IPS DF 6.9 (cell line): ENCODE results near the gene LRRC2.
"Not testable (repeated sequence)": the region's sequence is repeated elsewhere in the genome, so short reads cannot be mapped to it uniquely, and the experiment has no call there.

Experiments used
- DNase-seq: peaks from one replicate; pipeline ENCODE4 v3.0.0-alpha.2; 2013; ENCODE audit warnings: low read depth, low spot score
- H3K27ac ChIP-seq: one replicate; pipeline ENCODE4 v1.5.1; 2013; ENCODE audit warnings: low read length, control low read depth
- H3K27me3 ChIP-seq: 2 replicates; pipeline ENCODE4 v1.6.1; 2013; ENCODE audit warnings: mild to moderate bottlenecking, low read length; ENCODE audit not compliant: control insufficient read depth, insufficient read depth
- H3K36me3 ChIP-seq: 2 replicates; pipeline ENCODE4 v1.6.1; 2013; ENCODE audit warnings: low read length; ENCODE audit not compliant: control insufficient read depth, insufficient read depth
- H3K4me1 ChIP-seq: 2 replicates; pipeline ENCODE4 v1.6.1; 2013; ENCODE audit warnings: low read length; ENCODE audit not compliant: control insufficient read depth, insufficient read depth
- H3K4me3 ChIP-seq: 2 replicates; pipeline ENCODE4 v1.5.1; 2013; ENCODE audit warnings: mild to moderate bottlenecking, low read length
- H3K9me3 ChIP-seq: 2 replicates; pipeline ENCODE4 v1.6.1; 2013; ENCODE audit warnings: low read length, inconsistent platforms; ENCODE audit not compliant: control insufficient read depth, insufficient read depth
- WGBS: extraction: QIAGEN DNeasy Blood & Tissue Kit; methylation state at CpG from one replicate; pipeline ENCODE4 v1.1.7; 2013; ENCODE audit warnings: mixed read lengths, missing lambda C conversion rate; ENCODE audit not compliant: insufficient read length, insufficient coverage; 5-methylcytosine and 5-hydroxymethylcytosine counted together

Gene LRRC2

DNA sequence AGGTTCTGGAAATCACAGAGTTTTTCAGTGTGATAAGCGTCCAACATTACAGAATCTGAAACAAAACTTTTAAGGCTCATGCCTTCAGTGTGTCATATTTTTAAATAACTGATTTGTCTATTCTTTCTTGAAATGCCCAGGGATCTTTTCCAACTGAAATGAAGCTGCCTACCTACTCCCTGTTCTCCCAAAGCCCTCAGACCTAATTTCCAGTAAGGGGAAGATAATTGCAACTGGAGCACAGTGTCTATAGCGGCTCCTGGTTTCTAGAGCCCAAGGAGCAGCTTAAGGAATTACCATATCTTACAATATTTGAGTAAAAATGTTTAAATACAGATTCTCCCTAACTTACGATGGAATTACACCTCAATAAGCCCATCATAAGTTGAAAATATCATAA lies 33.0 kb downstream of the LRRC2 start:
- Histone ChIP-seq H3K36me3 (no peaks in the 10 kb centered on the region), H3K27me3 (no peaks in the 10 kb centered on the region), H3K27ac (no peak overlapping the region), H3K4me1 (no peaks in the 10 kb centered on the region), H3K4me3 (no peak overlapping the region), H3K9me3 (no peaks in the 10 kb centered on the region)
- no CpG with 5 or more reads among the region's 3 CpGs for WGBS
- DNase-seq, result no peak

DNA sequence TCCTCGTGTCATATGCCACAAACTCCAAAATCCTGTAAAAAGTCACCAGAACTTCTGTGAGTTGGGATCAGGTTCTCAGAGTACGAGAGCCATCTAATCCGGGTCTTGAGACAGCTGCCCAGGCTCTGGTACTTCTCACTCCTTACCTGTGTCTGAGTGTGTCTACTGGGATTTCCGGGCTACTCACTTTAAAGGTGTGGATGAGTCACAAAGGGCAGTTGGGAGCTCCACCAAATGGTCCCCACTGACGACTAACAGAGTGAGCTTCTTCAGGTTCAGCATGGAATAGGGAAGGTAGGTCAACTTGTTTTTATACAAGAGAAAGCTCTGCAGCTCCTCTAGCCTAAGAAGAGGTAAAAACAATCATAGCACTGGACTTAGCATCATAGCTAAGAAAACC lies 38.9 kb downstream of the LRRC2 start:
- H3K4me3 ChIP-seq, result no peak overlapping the region
- DNase-seq, result no peak
- H3K4me1 ChIP-seq, result no peaks in the 10 kb centered on the region
- H3K9me3 ChIP-seq, result no peaks in the 10 kb centered on the region
- no peaks in the 10 kb centered on the region for H3K27me3 ChIP-seq
- H3K36me3 ChIP-seq, result no peaks in the 10 kb centered on the region
- WGBS, result no CpG with 5 or more reads among the region's 5 CpGs
- no peak overlapping the region for H3K27ac ChIP-seq

DNA sequence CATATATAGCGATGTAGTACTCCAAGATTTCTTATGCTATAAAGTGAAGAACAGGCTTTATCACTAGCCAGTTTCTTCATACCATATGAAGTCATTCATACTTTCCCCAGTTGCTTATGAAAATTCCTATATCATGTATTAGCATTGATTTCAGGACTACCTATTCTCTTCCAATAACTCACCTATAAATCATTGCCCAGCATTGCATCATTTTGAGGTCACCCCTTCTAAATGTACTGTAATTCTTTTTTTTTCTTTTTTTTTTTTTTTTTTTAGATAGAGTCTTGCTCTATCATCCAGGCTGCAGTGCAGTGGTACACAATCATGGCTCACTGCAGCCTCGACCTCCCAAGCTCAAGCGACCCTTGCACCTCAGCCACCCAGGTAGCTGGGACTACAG lies 41.3 kb downstream of the LRRC2 start:
- H3K27ac ChIP-seq, result no peak overlapping the region
- H3K27me3 ChIP-seq, result no peaks in the 10 kb centered on the region
- H3K36me3 ChIP-seq, result no peaks in the 10 kb centered on the region
- no peaks in the 10 kb centered on the region for H3K9me3 ChIP-seq
- WGBS, result no CpG with 5 or more reads among the region's 3 CpGs
- no peaks in the 10 kb centered on the region for H3K4me1 ChIP-seq
- DNase-seq, result no peak
- no peak overlapping the region for H3K4me3 ChIP-seq

DNA sequence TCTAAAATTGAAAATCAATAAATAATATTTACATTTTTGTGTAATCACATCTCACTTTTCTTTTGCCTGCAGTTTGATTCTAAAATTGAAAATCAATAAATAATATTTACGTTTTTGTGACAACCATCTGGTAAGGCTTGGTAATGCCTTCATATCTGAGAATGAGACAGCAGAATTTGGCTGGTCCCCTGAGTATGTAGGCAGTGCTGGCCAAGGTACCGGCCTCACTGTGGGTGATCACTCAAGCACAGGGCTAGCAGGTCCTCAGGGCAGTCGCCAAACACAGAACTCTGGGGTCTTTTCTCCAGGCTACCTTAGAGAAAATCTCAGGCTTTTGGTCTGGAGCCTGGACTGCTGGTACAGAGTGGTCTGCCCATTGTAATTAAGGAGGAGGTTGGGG lies 42.1 kb downstream of the LRRC2 start:
- H3K4me3 ChIP-seq, result no peak overlapping the region
- no peaks in the 10 kb centered on the region for H3K4me1 ChIP-seq
- H3K27ac ChIP-seq, result no peak overlapping the region
- no CpG with 5 or more reads among the region's 3 CpGs for WGBS
- H3K27me3 ChIP-seq, result no peaks in the 10 kb centered on the region
- no peak for DNase-seq
- no peaks in the 10 kb centered on the region for H3K9me3 ChIP-seq
- H3K36me3 ChIP-seq, result no peaks in the 10 kb centered on the region

DNA sequence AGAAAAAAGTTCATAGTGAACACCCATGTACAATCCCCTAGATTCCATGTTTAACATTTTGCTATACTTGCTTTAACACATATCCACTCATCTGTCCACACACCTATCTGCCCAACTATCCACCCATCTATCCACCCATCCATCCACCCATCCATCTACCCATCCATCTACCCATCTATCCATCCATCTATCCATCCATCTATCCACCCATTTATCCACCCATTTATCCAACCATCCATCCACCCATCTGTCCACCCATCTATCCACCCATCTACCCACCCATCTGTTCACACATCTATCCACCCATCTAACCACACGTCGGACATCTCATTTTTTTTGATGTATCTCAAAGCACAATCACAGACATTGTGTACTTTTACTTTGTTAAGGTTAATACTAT lies 42.5 kb downstream of the LRRC2 start:
- H3K27ac ChIP-seq, result no peak overlapping the region
- no peak overlapping the region for H3K4me3 ChIP-seq
- H3K4me1 ChIP-seq, result no peaks in the 10 kb centered on the region
- H3K36me3 ChIP-seq, result no peaks in the 10 kb centered on the region
- no peaks in the 10 kb centered on the region for H3K9me3 ChIP-seq
- H3K27me3 ChIP-seq, result no peaks in the 10 kb centered on the region
- no peak for DNase-seq
- WGBS, result no CpG with 5 or more reads among the region's 2 CpGs

DNA sequence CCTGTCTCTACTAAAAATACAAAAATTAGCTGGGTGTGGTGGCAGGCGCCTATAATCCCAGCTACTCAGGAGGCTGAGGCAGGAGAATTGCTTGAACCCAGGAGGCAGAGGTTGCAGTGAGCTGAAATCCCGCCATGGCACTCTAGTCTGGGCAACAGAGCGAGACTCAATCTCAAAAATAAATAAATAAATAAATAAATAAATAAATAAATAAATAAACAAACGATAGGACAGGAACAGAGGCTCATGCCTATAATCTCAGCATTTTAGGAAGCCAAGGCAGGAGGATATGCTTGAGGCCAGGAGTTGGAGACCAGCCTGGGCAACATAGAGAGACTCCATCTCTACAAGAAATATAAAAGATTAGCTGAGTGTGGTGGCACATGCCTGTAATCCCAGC lies 43.9 kb downstream of the LRRC2 start:
- not testable (repeated sequence) for H3K27me3 ChIP-seq, H3K9me3 ChIP-seq, H3K36me3 ChIP-seq, H3K4me3 ChIP-seq, DNase-seq, H3K4me1 ChIP-seq, H3K27ac ChIP-seq
- no CpG with 5 or more reads among the region's 4 CpGs for WGBS

DNA sequence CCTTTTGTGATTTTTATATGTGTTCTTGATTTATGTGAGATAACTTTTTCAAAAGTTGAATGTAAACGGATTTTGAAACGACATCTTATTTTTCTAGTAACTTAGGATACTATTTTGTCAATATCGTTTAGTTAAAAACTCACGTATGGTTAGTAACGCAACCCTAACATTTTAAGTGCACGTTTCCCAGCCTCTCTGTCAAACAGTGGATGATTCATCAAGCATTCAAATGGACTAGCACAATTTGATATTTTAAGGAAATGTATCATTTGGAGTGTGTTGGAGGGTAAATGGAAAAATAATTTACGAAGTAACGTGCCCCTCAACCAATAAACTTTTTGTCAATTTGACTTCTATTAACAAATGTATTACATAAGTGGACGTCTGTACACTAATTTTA lies 45.0 kb downstream of the LRRC2 start:
- Histone ChIP-seq H3K27me3 (no peaks in the 10 kb centered on the region), H3K4me1 (0 out of 2 replicates have a peak, but pooled peaks cover 1% of the 10 kb centered on the region), H3K4me3 (no peak overlapping the region), H3K9me3 (no peaks in the 10 kb centered on the region), H3K27ac (no peak overlapping the region), H3K36me3 (no peaks in the 10 kb centered on the region)
- no peak for DNase-seq
- 100% methylated on average over 2 of the region's 9 CpGs for WGBS

DNA sequence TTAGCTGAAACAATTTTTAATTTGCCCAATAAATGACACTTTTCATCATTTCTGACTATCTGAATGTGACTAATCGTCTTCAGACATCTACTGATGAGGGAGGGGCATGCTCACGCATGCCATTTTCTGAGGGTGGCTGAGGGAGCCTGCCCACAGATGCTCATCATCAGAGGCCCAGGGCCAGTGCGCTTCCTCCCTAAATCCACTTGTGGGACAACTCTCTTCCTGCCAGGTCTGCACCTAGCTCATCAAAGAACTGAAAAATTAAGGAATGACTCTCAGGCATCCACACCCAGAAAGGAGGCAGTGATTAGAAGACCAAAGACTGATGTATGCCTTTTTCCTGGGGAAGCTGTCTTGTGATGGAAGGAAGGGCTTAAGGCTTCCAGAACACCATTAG lies 45.6 kb downstream of the LRRC2 start:
- Histone ChIP-seq H3K27me3 (no peaks in the 10 kb centered on the region), H3K27ac (no peak overlapping the region), H3K4me3 (no peak overlapping the region), H3K36me3 (no peaks in the 10 kb centered on the region), H3K4me1 (0 out of 2 replicates have a peak, but pooled peaks cover 1% of the 10 kb centered on the region), H3K9me3 (no peaks in the 10 kb centered on the region)
- DNase-seq, result no peak
- no CpG with 5 or more reads among the region's 3 CpGs for WGBS

DNA sequence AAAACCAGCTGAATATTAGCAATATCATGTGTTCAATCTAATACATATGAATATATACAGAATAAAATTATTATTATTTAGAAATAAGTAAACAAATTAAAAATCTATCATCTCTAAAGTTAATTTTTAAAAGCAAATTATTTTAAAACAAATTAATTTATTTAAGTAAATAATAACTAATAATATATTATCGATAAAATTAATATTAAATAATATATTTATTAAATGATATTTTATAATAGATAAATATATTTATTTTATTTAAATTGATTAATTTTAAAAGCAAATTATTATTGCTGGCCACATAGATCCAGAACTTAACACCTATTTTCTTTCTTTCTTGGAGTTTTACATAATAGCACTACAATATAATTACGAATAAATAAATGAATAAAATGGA lies 46.1 kb downstream of the LRRC2 start:
- H3K27ac ChIP-seq, result no peak overlapping the region
- no peak overlapping the region for H3K4me3 ChIP-seq
- no peak for DNase-seq
- H3K36me3 ChIP-seq, result no peaks in the 10 kb centered on the region
- no peaks in the 10 kb centered on the region for H3K9me3 ChIP-seq
- no CpG with 5 or more reads among the region's 2 CpGs for WGBS
- no peaks in the 10 kb centered on the region for H3K27me3 ChIP-seq
- 0 out of 2 replicates have a peak, but pooled peaks cover 1% of the 10 kb centered on the region for H3K4me1 ChIP-seq

DNA sequence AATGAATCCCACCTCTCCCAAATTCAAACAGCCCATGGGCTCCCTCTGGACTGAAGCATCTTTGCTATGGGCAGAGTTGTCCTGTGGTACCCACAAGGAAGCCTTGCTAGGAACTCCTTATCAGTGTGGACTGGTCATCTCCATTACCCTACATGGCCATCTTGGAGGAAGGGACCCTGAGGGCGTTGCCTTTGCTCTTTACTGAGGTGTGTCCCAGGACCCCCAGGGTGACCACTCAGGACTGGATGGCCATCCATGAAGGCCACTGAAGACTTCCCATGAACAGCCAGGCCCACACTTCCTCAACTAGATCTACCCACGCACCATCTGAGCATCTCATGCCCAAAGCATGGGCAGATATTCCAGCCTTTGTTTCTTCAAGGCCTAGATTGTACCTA lies 48.3 kb downstream of the LRRC2 start:
- H3K27ac ChIP-seq, result no peak overlapping the region
- no peaks in the 10 kb centered on the region for H3K36me3 ChIP-seq
- no peaks in the 10 kb centered on the region for H3K9me3 ChIP-seq
- no CpG with 5 or more reads among the region's 2 CpGs for WGBS
- no peak for DNase-seq
- H3K4me3 ChIP-seq, result no peak overlapping the region
- no peaks in the 10 kb centered on the region for H3K27me3 ChIP-seq
- H3K4me1 ChIP-seq, result 0 out of 2 replicates have a peak, but pooled peaks cover 1% of the 10 kb centered on the region

DNA sequence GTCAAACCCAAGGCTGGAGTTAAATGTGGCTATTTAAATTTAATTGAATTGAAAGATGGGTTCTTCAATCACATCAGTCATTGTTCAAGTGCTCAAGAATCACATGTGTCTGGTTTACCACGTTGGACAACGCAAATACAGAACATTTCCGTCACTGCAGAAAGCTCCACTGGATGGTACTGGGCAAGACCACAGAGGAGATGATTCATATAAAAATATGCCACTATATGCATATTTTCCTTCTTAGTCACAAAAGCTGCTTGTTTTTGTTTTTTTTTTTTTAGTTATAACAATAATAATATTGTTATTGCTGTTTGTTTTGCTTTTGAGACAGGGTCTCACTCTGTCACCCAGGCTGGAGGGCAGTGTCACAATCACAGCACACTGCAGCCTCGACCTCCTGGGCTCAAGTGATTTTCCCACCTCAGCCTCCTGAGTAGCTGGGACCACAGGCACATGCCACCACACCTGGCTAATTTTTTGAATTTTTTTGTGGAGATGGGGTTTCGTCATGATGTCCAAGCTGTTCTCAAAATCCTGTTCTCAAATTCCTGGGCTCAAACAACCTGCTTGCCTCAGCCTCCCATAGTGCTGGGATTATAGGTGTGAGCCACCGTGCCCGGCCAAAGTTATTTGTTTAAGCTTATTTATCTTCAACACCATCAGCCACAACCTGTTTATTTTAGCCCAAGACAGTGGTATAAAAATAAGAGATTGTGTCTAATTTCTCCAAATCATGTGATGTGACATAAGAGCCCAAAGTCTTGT lies 48.9 kb downstream of the LRRC2 start:
- Histone ChIP-seq H3K9me3 (no peaks in the 10 kb centered on the region), H3K4me1 (0 out of 2 replicates have a peak, but pooled peaks cover 1% of the 10 kb centered on the region), H3K27me3 (no peaks in the 10 kb centered on the region), H3K36me3 (no peaks in the 10 kb centered on the region), H3K27ac (no peak overlapping the region), H3K4me3 (no peak overlapping the region)
- whole genome bisulfite sequencing, result no CpG with 5 or more reads among the region's 7 CpGs
- no peak for DNase-seq
